Measurements from ENCODE around the gene AKAP1. TPM values are rescaled to one million over a fixed set of nuclear protein-coding genes. Genes with fewer than 3 reads are reported as not detected.

Gene AKAP1
- total and polyA plus RNA-seq, 9 of the 15 experiments (the other 6 are each of a cell fraction or from before 2014, with no cell fraction given) = 12.9 to 63.8 (median 36.4) TPM

GRCh38 chr17:57086069-57086930, 1.3 kb downstream of the AKAP1 start (continued):
- TF ChIP-seq ZNF449 (CRISPR knock-in tag; IDR thresholded peaks at IDR 0.05) (no peak), TRIM28 (IDR thresholded peaks at IDR 0.05) (no peak), LARP7 (IDR thresholded peaks at IDR 0.05) (no peak), ZNF41 (CRISPR knock-in tag; conservative IDR thresholded peaks at IDR 0.05) (no peak), ZBTB9 (CRISPR knock-in tag; IDR thresholded peaks at IDR 0.05) (no peak), JUN (IDR thresholded peaks at IDR 0.05; ENCODE audit: borderline replicate concordance, low read depth, low read length) (no peak), JUN (CRISPR knock-in tag; IDR thresholded peaks at IDR 0.05; ENCODE audit: borderline replicate concordance) (no peak), HNRNPL (IDR thresholded peaks at IDR 0.05; ENCODE audit: low read depth, low read length) (no peak), MAFG (tag; conservative IDR thresholded peaks at IDR 0.05) (no peak), ATF4 (CRISPR knock-in tag; IDR thresholded peaks at IDR 0.05) (no peak), ZNF408 (CRISPR knock-in tag; IDR thresholded peaks at IDR 0.05; ENCODE audit: low read depth) (no peak), TBP (optimal IDR thresholded peaks at IDR 0.05; ENCODE audit: low read depth, low read length) (no peak), BRF2 (IDR thresholded peaks at IDR 0.05; ENCODE audit: borderline replicate concordance, insufficient read depth, insufficient read length) (no peak), POLR2AphosphoS2 (IDR thresholded peaks at IDR 0.05; ENCODE audit: low read length) (no peak), SAFB (IDR thresholded peaks at IDR 0.05; ENCODE audit: borderline replicate concordance, low read depth, low read length) (no peak), ARNT (IDR thresholded peaks at IDR 0.05) (no peak), ZNF280B (CRISPR knock-in tag; IDR thresholded peaks at IDR 0.05) (no peak), ETV5 (CRISPR knock-in tag; IDR thresholded peaks at IDR 0.05; ENCODE audit: low read depth) (peak; percentile 41; the same call in 1 of the 2 replicates), MBD2 (IDR thresholded peaks at IDR 0.05; ENCODE audit: borderline replicate concordance, low read depth) (no peak)

Data from K562 (cell line).